NCI-H2196 treated with DMSO at 0.1 percent for 48 hours (cell line): ENCODE data around the gene LIMS1.

Source experiments
- DNase-seq: peaks from one replicate; lab custom pipeline; 2025; ENCODE audit not compliant: unreplicated experiment; lab: John Stamatoyannopoulos, UW

Gene LIMS1

GRCh38 chr2:108613261-108614042 is 79.2 kb downstream of the LIMS1 start:
- no peak for DNase-seq

GRCh38 chr2:108614043-108614545 is 79.8 kb downstream of the LIMS1 start:
- no peak for DNase-seq

- no peak for DNase-seq
Measured at GRCh38 chr2:108614659-108615058, 80.4 kb downstream of the LIMS1 start.

- peak; percentile 35 for DNase-seq
Measured at GRCh38 chr2:108615480-108616090, 81.3 kb downstream of the LIMS1 start.

- DNase-seq: no peak
Measured at GRCh38 chr2:108616318-108616717, 82.0 kb downstream of the LIMS1 start.

GRCh38 chr2:108616751-108617161 is 82.5 kb downstream of the LIMS1 start:
- no peak for DNase-seq

- no peak for DNase-seq
Measured at GRCh38 chr2:108617617-108618016, 83.3 kb downstream of the LIMS1 start.

- DNase-seq: no peak
Measured at GRCh38 chr2:108619925-108620620, 85.8 kb downstream of the LIMS1 start.

GRCh38 chr2:108620656-108621055 is 86.4 kb downstream of the LIMS1 start:
- no peak for DNase-seq

- DNase-seq: peak; percentile 21
Measured at GRCh38 chr2:108621087-108621559, 86.9 kb downstream of the LIMS1 start.

- DNase-seq: no peak
Measured at GRCh38 chr2:108621687-108622681, 87.7 kb downstream of the LIMS1 start.

GRCh38 chr2:108623616-108624015 is 89.3 kb downstream of the LIMS1 start:
- DNase-seq: no peak

- DNase-seq: no peak
Measured at GRCh38 chr2:108625186-108625827, 91.0 kb downstream of the LIMS1 start.

GRCh38 chr2:108625828-108626195 is 91.5 kb downstream of the LIMS1 start:
- no peak for DNase-seq

- DNase-seq: no peak
Measured at GRCh38 chr2:108626995-108627394, 92.7 kb downstream of the LIMS1 start.

GRCh38 chr2:108627911-108628567 is 93.8 kb downstream of the LIMS1 start:
- no peak for DNase-seq

- DNase-seq: no peak
Measured at GRCh38 chr2:108628936-108629335, 94.7 kb downstream of the LIMS1 start.

- no peak for DNase-seq
Measured at GRCh38 chr2:108629417-108629816, 95.1 kb downstream of the LIMS1 start.

- no peak for DNase-seq
Measured at GRCh38 chr2:108630567-108631405, 96.5 kb downstream of the LIMS1 start.
